ENCODE data around the gene KCP. TPM values are rescaled to one million over a fixed set of nuclear protein-coding genes. Genes with fewer than 3 reads are reported as not detected.

Gene KCP
- total and polyA plus RNA-seq, 10 of the 15 experiments (the other 5 are each of a cell fraction or from before 2014, with no cell fraction given): 0.05 to 7.8 (median 2.5) TPM

- ATAC-seq (no peak; the same call in 2 of the 3 replicates), FAIRE-seq (no peak), DNase-seq (ENCODE audit: low read depth, low spot score) (no peak)
- no TSS peak for BruUV-seq (replicated peaks)
- ChIA-PET RAD21 (ENCODE audit: unreplicated experiment) (interaction anchor here (0.9 to 2.6 kb wide), 2 partner anchors 8 to 24 kb away, joined by 4 to 9 read pairs; no protein-coding TSS in a partner anchor), SMC1A (ENCODE audit: uncharacterized antibody, unreplicated experiment) (interaction anchor here (1.1 kb wide), 3 partner anchors 11 to 141 kb away, joined by 3 to 5 read pairs (median 3); no protein-coding TSS in a partner anchor), POLR2A (interaction anchor here (1.1 to 1.8 kb wide), 3 partner anchors 8 to 141 kb away, joined by 3 to 6 read pairs (median 3); no protein-coding TSS in a partner anchor), CTCF (interaction anchor here (0.8 to 2.1 kb wide), 7 partner anchors 9 to 143 kb away, joined by 3 to 9 read pairs (median 4); no protein-coding TSS in a partner anchor)
- TF ChIP-seq MYC (IDR thresholded peaks at IDR 0.05; ENCODE audit: insufficient read depth, insufficient read length, insufficient replicate concordance, low read length, severe bottlenecking) (no peak), POLR2A (IDR thresholded peaks at IDR 0.05; ENCODE audit: low read depth, low read length) (peak; percentile 69), NRF1 (conservative IDR thresholded peaks at IDR 0.05; ENCODE audit: low read depth, low read length) (no peak), MLLT1 (IDR thresholded peaks at IDR 0.05) (no peak), TAF1 (IDR thresholded peaks at IDR 0.05; ENCODE audit: borderline replicate concordance, low read depth, low read length) (no peak)
- Histone ChIP-seq H3K27ac (ENCODE audit: control insufficient read depth, insufficient read depth) (no peak overlapping the region), H3K4me1 (ENCODE audit: control insufficient read depth, insufficient read depth, low read length) (peaks cover 4% of the 10 kb centered on the region; the same call in 1 of the 2 replicates), H3K9ac (ENCODE audit: control insufficient read depth, insufficient read depth, low read length) (no peak overlapping the region), H3K27me3 (replicated peaks in 1 of 2; ENCODE audit: control insufficient read depth in 2 of 2, insufficient read depth in 2 of 2, low read length in 1 of 2) (no peaks in the 10 kb centered on the region), H3K4me3 (no peak overlapping the region), H3K79me2 (ENCODE audit: control insufficient read depth, insufficient read depth, low read length) (peaks cover 13% of the 10 kb centered on the region), H3K4me2 (ENCODE audit: control insufficient read depth, insufficient read depth) (no peak overlapping the region), H3K9me3 (replicated peaks; ENCODE audit: control insufficient read depth, insufficient read depth, low read length) (no peaks in the 10 kb centered on the region), H2AFZ (ENCODE audit: control insufficient read depth, low read depth, low read length) (no peak overlapping the region), H4K20me1 (ENCODE audit: control insufficient read depth, insufficient read depth) (no peaks in the 10 kb centered on the region), H3K36me3 (ENCODE audit: control insufficient read depth in 2 of 2, insufficient read depth in 2 of 2, low read length in 1 of 2) (peaks cover 46 to 61% of the 10 kb centered on the region in 2 experiments)
- in situ Hi-C loops (cut with MboI) (no loop called here), intact Hi-C loops (cut with micrococcal nuclease; ENCODE audit: unreplicated experiment) (no loop called here)
- WGBS (ENCODE audit: insufficient coverage, insufficient replicate concordance, low lambda C conversion rate, missing lambda C conversion rate): 90% methylated on average over 12 of the region's 12 CpGs
Measured at GRCh38 chr7:128948312-128948973, 37.9 kb upstream of the KCP start.

Data from GM12878 (cell line).